ENCODE measurements around the gene RC3H1.

DNA sequence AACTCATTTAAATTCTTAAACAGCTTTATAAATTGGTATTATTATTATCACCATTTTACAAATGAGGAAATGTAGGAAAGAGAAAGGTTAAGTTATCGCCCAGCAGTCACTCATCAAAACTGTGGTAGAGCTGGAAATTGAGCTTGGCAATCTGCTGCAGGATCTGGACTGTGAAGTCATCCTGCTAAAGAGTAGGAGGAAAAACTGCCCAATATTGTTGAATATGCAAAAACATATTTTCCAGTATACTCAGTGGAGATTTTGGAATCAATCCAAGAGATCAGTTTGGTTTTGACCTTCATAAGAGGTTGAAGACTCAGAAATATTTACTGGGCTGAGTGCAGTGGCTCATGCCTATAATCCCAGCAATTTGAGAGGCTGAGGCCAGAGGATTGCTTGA, 16.9 kb upstream of the RC3H1 start:
- TF ChIP-seq YY1 (IDR thresholded peaks at IDR 0.05; ENCODE audit: insufficient read depth, insufficient replicate concordance, low read depth, low read length) (no peak), ZMAT3 (CRISPR knock-in tag; conservative IDR thresholded peaks at IDR 0.05) (no peak), ETV5 (CRISPR knock-in tag; IDR thresholded peaks at IDR 0.05; ENCODE audit: borderline replicate concordance) (no peak), HOXA9 (CRISPR knock-in tag; IDR thresholded peaks at IDR 0.05; ENCODE audit: borderline replicate concordance) (no peak), EZH2 (conservative IDR thresholded peaks at IDR 0.05; ENCODE audit: low read depth, low read length) (no peak), TARDBP (CRISPR knock-in tag; IDR thresholded peaks at IDR 0.05) (no peak)
- TF ChIP-seq, protein P1, sequence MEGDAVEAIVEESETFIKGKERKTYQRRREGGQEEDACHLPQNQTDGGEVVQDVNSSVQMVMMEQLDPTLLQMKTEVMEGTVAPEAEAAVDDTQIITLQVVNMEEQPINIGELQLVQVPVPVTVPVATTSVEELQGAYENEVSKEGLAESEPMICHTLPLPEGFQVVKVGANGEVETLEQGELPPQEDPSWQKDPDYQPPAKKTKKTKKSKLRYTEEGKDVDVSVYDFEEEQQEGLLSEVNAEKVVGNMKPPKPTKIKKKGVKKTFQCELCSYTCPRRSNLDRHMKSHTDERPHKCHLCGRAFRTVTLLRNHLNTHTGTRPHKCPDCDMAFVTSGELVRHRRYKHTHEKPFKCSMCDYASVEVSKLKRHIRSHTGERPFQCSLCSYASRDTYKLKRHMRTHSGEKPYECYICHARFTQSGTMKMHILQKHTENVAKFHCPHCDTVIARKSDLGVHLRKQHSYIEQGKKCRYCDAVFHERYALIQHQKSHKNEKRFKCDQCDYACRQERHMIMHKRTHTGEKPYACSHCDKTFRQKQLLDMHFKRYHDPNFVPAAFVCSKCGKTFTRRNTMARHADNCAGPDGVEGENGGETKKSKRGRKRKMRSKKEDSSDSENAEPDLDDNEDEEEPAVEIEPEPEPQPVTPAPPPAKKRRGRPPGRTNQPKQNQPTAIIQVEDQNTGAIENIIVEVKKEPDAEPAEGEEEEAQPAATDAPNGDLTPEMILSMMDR (CRISPR knock-in tag; IDR thresholded peaks at IDR 0.05): no peak
- TF ChIP-seq, protein P2, sequence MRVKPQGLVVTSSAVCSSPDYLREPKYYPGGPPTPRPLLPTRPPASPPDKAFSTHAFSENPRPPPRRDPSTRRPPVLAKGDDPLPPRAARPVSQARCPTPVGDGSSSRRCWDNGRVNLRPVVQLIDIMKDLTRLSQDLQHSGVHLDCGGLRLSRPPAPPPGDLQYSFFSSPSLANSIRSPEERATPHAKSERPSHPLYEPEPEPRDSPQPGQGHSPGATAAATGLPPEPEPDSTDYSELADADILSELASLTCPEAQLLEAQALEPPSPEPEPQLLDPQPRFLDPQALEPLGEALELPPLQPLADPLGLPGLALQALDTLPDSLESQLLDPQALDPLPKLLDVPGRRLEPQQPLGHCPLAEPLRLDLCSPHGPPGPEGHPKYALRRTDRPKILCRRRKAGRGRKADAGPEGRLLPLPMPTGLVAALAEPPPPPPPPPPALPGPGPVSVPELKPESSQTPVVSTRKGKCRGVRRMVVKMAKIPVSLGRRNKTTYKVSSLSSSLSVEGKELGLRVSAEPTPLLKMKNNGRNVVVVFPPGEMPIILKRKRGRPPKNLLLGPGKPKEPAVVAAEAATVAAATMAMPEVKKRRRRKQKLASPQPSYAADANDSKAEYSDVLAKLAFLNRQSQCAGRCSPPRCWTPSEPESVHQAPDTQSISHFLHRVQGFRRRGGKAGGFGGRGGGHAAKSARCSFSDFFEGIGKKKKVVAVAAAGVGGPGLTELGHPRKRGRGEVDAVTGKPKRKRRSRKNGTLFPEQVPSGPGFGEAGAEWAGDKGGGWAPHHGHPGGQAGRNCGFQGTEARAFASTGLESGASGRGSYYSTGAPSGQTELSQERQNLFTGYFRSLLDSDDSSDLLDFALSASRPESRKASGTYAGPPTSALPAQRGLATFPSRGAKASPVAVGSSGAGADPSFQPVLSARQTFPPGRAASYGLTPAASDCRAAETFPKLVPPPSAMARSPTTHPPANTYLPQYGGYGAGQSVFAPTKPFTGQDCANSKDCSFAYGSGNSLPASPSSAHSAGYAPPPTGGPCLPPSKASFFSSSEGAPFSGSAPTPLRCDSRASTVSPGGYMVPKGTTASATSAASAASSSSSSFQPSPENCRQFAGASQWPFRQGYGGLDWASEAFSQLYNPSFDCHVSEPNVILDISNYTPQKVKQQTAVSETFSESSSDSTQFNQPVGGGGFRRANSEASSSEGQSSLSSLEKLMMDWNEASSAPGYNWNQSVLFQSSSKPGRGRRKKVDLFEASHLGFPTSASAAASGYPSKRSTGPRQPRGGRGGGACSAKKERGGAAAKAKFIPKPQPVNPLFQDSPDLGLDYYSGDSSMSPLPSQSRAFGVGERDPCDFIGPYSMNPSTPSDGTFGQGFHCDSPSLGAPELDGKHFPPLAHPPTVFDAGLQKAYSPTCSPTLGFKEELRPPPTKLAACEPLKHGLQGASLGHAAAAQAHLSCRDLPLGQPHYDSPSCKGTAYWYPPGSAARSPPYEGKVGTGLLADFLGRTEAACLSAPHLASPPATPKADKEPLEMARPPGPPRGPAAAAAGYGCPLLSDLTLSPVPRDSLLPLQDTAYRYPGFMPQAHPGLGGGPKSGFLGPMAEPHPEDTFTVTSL (CRISPR knock-in tag; IDR thresholded peaks at IDR 0.05; ENCODE audit: borderline replicate concordance): no peak
- TF ChIP-seq, protein P3, sequence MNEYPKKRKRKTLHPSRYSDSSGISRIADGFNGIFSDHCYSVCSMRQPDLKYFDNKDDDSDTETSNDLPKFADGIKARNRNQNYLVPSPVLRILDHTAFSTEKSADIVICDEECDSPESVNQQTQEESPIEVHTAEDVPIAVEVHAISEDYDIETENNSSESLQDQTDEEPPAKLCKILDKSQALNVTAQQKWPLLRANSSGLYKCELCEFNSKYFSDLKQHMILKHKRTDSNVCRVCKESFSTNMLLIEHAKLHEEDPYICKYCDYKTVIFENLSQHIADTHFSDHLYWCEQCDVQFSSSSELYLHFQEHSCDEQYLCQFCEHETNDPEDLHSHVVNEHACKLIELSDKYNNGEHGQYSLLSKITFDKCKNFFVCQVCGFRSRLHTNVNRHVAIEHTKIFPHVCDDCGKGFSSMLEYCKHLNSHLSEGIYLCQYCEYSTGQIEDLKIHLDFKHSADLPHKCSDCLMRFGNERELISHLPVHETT (CRISPR knock-in tag; conservative IDR thresholded peaks at IDR 0.05): no peak

Data from HepG2 (cell line).